Astrocyte of the spinal cord (primary cell): ENCODE measurements around the gene ZFPM1.
A peak's percentile ranks its signal among the peaks of the same experiment; 100 is the strongest.

Experiments
- DNase-seq: peaks from one replicate; pipeline ENCODE4 v3.0.0; 2011; ENCODE audit warnings: low read depth, low spot score
- H3K4me3 ChIP-seq: 2 replicates; pipeline ENCODE4 v1.5.1; 2011; ENCODE audit warnings: low read depth, mild to moderate bottlenecking, low read length, moderate library complexity
- in situ Hi-C: cut with HindIII; loops from 2 replicates; pipeline ENCODE4 v1.10.0; 2017; ENCODE audit warnings: low sequenced_read_pairs
- TF ChIP-seq, protein P1 (sequence below): IDR thresholded peaks from 2 replicates; pipeline ENCODE4 v1.5.1; 2012; ENCODE audit warnings: low read depth, mild to moderate bottlenecking, low read length, inconsistent platforms

ZFPM1 gene

DNA sequence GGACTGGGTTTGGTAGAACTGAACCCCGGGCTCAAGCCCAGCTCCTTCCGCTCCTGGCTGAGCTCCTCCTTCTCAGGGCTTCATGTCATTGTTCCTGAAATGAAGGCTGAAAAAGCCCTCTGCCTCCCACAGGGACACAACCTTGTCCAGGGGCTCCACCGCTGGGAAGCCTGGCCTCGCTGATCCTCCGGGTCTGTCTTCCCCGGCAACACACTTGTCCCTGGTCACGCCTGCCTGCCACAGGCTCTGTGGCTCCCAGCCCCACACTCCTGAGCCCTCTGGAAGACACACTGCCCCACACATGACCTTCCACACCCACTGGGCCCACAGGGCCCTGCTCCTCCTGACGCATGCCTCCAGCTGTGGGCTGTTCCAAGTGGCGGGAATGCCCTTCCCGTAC is 99.1 kb downstream of the ZFPM1 start:
- in situ Hi-C loops, result no loop called here
- TF ChIP-seq, protein P1, sequence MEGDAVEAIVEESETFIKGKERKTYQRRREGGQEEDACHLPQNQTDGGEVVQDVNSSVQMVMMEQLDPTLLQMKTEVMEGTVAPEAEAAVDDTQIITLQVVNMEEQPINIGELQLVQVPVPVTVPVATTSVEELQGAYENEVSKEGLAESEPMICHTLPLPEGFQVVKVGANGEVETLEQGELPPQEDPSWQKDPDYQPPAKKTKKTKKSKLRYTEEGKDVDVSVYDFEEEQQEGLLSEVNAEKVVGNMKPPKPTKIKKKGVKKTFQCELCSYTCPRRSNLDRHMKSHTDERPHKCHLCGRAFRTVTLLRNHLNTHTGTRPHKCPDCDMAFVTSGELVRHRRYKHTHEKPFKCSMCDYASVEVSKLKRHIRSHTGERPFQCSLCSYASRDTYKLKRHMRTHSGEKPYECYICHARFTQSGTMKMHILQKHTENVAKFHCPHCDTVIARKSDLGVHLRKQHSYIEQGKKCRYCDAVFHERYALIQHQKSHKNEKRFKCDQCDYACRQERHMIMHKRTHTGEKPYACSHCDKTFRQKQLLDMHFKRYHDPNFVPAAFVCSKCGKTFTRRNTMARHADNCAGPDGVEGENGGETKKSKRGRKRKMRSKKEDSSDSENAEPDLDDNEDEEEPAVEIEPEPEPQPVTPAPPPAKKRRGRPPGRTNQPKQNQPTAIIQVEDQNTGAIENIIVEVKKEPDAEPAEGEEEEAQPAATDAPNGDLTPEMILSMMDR, result no peak
- no peak for DNase-seq
- H3K4me3 ChIP-seq, result no peak overlapping the region

DNA sequence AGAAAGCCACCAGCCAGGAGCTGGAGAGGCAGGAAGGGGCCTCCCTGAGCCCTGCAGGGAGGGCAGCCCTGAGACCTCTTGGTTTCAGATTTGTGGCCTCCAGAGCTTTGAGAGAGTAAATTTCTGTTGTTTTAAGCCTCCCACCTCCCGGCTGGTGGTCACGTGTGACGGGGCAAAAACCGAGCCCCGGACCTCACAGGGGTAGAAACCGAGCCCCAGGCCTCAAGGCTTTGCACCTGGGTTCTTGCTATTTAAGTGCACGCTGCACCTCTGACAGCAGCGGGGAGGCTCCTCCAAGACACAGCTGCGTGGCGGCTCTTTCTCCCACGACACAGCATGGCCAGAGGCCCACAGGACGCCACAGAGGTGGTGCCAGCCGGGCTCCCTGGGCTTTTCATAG is 99.7 kb downstream of the ZFPM1 start:
- DNase-seq, result no peak
- TF ChIP-seq, protein P1, result no peak
- no peak overlapping the region for H3K4me3 ChIP-seq
- in situ Hi-C loops, result no loop called here

DNA sequence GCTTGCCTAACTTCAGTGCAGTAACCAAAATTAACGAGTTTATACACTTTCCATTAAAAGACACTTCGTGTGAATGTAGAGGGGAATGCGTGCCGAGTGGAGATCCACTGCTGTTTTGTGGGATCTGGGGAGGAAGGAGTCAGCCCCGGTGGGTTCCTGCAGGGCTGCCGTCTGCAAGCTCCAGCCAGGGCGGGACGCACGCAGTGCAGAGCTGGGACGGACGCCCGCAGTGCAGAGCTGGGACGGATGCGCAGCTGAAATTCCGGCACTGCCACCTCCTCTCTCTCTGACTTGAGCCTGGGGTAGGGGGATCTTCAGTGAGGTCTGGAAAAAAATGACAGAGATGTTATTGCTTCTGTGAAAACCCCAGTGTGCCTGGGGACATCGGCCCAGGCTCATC is 100.7 kb downstream of the ZFPM1 start:
- TF ChIP-seq, protein P1, result no peak
- in situ Hi-C loops, result no loop called here
- no peak for DNase-seq
- no peak overlapping the region for H3K4me3 ChIP-seq

DNA sequence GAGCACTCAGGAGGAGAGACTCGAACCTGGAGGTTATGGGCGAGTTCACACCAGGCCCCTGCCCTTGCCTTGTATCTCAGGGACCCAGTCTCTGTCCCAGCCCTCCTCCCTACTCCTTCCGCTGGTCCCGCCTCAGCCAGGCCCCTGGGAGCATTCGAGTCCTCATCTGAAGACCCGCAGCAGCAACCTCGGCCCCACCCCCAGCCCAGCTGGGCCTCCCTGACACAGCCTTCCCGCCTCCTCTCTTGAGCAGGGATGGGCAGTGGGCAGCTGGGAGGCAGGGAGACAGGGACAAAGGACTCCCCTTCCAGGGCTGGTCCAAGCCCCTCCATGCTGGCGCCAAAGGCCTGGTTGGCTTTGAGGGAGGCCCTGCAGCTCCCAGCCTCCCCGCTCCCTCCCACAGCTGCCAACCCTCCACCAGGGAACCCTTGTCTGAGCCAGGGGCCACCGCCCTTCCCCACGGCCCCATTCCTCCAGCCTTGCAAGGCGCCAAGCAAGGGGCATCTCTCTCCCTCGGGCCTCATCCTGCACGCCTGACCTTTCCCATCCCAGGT is 101.7 kb downstream of the ZFPM1 start:
- no peak for DNase-seq
- TF ChIP-seq, protein P1, result no peak
- no peak overlapping the region for H3K4me3 ChIP-seq
- in situ Hi-C loops, result no loop called here

DNA sequence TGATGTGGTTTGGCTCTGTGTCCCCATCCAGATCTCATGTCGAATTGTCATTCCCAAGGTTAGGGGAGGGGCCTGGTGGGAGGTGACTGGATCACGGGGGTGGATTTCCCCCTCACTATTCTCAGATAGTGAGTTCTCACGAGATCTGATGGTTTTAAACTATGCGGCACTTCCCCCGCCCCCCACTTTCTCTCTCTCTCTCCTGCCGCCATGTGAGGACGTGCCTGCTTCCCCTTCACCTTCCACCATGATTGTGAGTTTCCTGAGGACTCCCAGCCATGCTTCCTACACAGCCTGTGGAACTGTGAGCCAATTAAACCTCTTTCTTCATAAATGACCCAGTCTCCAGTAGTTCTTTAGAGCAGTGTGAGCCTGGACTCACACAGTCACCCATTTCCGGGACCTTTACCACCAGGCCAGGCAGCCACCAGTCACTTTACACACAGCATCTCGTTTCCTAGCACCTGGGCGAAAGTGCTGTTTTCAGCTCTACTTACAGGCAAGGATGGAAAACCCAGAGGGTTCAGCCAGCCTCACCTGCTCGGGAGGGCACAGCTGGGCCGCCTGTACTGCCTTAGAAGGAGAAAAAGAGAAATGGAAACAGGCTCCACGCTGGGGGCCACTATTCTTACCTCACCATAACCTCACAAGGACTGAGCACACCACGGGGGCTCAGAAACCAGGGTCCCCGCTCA is 103.4 kb downstream of the ZFPM1 start:
- in situ Hi-C loops, result no loop called here
- TF ChIP-seq, protein P1, result no peak
- H3K4me3 ChIP-seq, result no peak overlapping the region
- no peak for DNase-seq

DNA sequence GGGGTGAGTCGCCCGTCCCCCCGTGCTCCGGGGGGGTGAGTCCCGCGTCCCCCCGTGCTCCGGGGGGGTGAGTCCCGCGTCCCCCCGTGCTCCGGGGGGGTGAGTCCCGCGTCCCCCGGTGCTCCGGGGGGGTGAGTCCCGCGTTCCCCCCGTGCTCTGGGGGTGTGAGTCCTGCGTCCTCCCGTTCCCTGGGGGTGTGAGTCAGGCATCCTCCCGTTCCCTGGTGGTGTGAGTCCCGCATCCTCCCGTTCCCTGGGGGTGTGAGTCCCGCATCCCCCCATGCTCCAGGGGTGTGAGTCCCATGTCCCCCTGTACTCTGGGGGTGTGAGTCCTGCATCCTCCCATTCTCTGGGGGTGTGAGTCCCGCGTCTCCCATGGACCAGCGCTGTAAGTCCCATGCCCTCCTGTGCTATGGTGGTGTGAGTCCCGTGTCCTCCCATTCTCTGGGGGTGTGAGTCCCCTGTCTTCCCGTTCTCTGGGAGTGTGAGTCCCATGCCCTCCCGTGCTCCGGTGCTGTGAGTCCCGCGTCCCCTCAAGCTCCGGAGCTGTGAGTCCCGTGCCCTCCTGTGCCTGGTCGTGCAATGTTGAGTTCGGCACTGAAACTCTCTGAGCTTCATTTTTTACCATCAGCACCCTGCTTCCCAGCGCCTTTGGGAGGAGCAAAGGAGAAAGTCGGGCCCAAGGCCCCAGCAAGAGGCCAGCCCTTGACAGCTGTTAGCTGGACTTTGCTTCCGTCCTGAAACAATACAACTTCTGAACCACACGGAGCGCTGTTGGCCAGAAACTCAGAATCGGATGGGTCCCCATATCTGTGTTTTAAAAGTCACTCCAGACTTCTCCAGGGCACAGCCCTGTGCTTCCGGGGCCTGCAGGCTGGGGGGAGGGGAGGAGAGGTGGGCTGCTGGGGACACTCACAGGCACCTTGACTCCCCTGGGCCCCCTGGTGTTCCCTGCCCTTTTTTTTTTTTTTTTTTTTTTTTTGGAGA is 105.7 kb downstream of the ZFPM1 start:
- DNase-seq, result peak; percentile 38
- in situ Hi-C loops, result no loop called here
- no peak overlapping the region for H3K4me3 ChIP-seq
- TF ChIP-seq, protein P1, result peak; percentile 53
